Endothelial cell (in vitro differentiated cells): ENCODE data around the gene PIP5K1B. TPM values are rescaled to one million over a fixed set of nuclear protein-coding genes. Genes with fewer than 3 reads are reported as not detected.

Experiments used
- DNase-seq: peaks from one replicate; pipeline ENCODE4 v3.0.0; 2021; ENCODE audit warnings: low spot score
- H3K27ac Mint-ChIP-seq: one replicate; pipeline ENCODE4 v1.8.0; 2021; ENCODE audit warnings: mixed read lengths, inconsistent platforms; ENCODE audit not compliant: unreplicated experiment
- H3K27me3 Mint-ChIP-seq: one replicate; pipeline ENCODE4 v1.8.0; 2021; ENCODE audit warnings: mild to moderate bottlenecking, moderate library complexity, mixed read lengths, inconsistent platforms; ENCODE audit not compliant: unreplicated experiment
- H3K36me3 Mint-ChIP-seq: one replicate; pipeline ENCODE4 v1.8.0; 2021; ENCODE audit warnings: mild to moderate bottlenecking, low read depth, mixed read lengths, inconsistent platforms; ENCODE audit not compliant: unreplicated experiment
- H3K4me1 Mint-ChIP-seq: one replicate; pipeline ENCODE4 v1.8.0; 2021; ENCODE audit warnings: mild to moderate bottlenecking, mixed read lengths, inconsistent platforms; ENCODE audit not compliant: unreplicated experiment
- H3K4me3 Mint-ChIP-seq: one replicate; pipeline ENCODE4 v1.8.0; 2021; ENCODE audit warnings: mild to moderate bottlenecking, mixed read lengths, inconsistent platforms; ENCODE audit not compliant: unreplicated experiment
- H3K9me3 Mint-ChIP-seq: one replicate; pipeline ENCODE4 v1.8.0; 2021; ENCODE audit warnings: mixed read lengths, inconsistent platforms; ENCODE audit not compliant: unreplicated experiment
- CTCF ChIP-seq: fragments of 200-600 bp; sonication (generic); IDR thresholded peaks from one replicate; pipeline ENCODE4 v1.5.0; 2021; ENCODE audit warnings: antibody characterized with exemption; ENCODE audit not compliant: unreplicated experiment
- total RNA-seq: library from RNA; stranded (reverse); fragmentation: NEBNext Ultra II Directional; extraction: Animal tissue kit (Norgen Biotek cat#: 25700); gene quantifications from one replicate; pipeline ENCODE4 v1.2.1, GENCODE V29; 2021; ENCODE audit not compliant: unreplicated experiment

The PIP5K1B gene
- total RNA-seq, 1 donor from 2014 or later: 1.8 TPM

GRCh38 chr9:68832861-68833518 lies 128.0 kb downstream of the PIP5K1B start:
- DNase-seq: no peak
- no peak overlapping the region for H3K27ac Mint-ChIP-seq
- TF ChIP-seq CTCF: no peak
- peaks cover 22% of the 10 kb centered on the region for H3K4me1 Mint-ChIP-seq
- no peaks in the 10 kb centered on the region for H3K36me3 Mint-ChIP-seq
- H3K9me3 Mint-ChIP-seq: no peaks in the 10 kb centered on the region
- no peaks in the 10 kb centered on the region for H3K27me3 Mint-ChIP-seq
- no peak overlapping the region for H3K4me3 Mint-ChIP-seq

- Mint-ChIP-seq H3K27me3 (no peaks in the 10 kb centered on the region), H3K9me3 (no peaks in the 10 kb centered on the region), H3K36me3 (no peaks in the 10 kb centered on the region), H3K4me1 (peaks cover 10% of the 10 kb centered on the region), H3K27ac (no peak overlapping the region), H3K4me3 (no peak overlapping the region)
- TF ChIP-seq CTCF: no peak
- DNase-seq: no peak
Observed at GRCh38 chr9:68834931-68835520, 130.0 kb downstream of the PIP5K1B start.

GRCh38 chr9:68836788-68837187 lies 131.7 kb downstream of the PIP5K1B start:
- no peak for TF ChIP-seq CTCF
- Mint-ChIP-seq H3K36me3 (no peaks in the 10 kb centered on the region), H3K9me3 (no peaks in the 10 kb centered on the region), H3K4me1 (peaks cover 6% of the 10 kb centered on the region), H3K27ac (no peak overlapping the region), H3K27me3 (no peaks in the 10 kb centered on the region), H3K4me3 (no peak overlapping the region)
- DNase-seq: no peak

- DNase-seq: no peak
- Mint-ChIP-seq H3K9me3 (no peaks in the 10 kb centered on the region), H3K27me3 (no peaks in the 10 kb centered on the region), H3K27ac (no peak overlapping the region), H3K36me3 (no peaks in the 10 kb centered on the region), H3K4me1 (peaks cover 6% of the 10 kb centered on the region), H3K4me3 (no peak overlapping the region)
- no peak for TF ChIP-seq CTCF
Observed at GRCh38 chr9:68838245-68838644, 133.2 kb downstream of the PIP5K1B start.

- H3K36me3 Mint-ChIP-seq: no peaks in the 10 kb centered on the region
- H3K4me1 Mint-ChIP-seq: peaks cover 13% of the 10 kb centered on the region
- no peak overlapping the region for H3K4me3 Mint-ChIP-seq
- H3K9me3 Mint-ChIP-seq: no peaks in the 10 kb centered on the region
- H3K27ac Mint-ChIP-seq: no peak overlapping the region
- TF ChIP-seq CTCF: no peak
- DNase-seq: no peak
- no peaks in the 10 kb centered on the region for H3K27me3 Mint-ChIP-seq
Observed at GRCh38 chr9:68841276-68842052, 136.4 kb downstream of the PIP5K1B start.
